Upper lobe of left lung (tissue), 6 donors: Measurements from ENCODE around the gene LILRB1. TPM values are rescaled to one million over a fixed set of nuclear protein-coding genes. Genes with fewer than 3 reads are reported as not detected.
"Not testable (repeated sequence)": the region's sequence is repeated elsewhere in the genome, so short reads cannot be mapped to it uniquely, and the experiment has no call there.

ENCODE experiments used
- ATAC-seq, 2 donors: fragments of 200-7000 bp; cut with Tn5 transposase; one replicate each; pipeline ENCODE4 v1.9.1; 2022; ENCODE audit warnings: mild to moderate bottlenecking in 2 of 2, moderate library complexity in 2 of 2; ENCODE audit not compliant: low FRiP score in 2 of 2
- DNase-seq, 2 donors: peaks; one replicate each; pipeline ENCODE4 v3.0.0-alpha.2; 2019 to 2020
- H3K27ac ChIP-seq, 4 donors: fragments of 200-600 bp; sonication (generic); one replicate each; pipeline ENCODE4 v1.5.1; 2016 to 2019
- H3K27me3 ChIP-seq, 4 donors: fragments of 200-600 bp; sonication (generic); one replicate each; pipeline ENCODE4 v1.5.1; 2017 to 2019
- H3K36me3 ChIP-seq, 4 donors: fragments of 200-600 bp; sonication (generic); one replicate each; pipeline ENCODE4 v1.5.1; 2016 to 2019
- H3K4me1 ChIP-seq, 4 donors: fragments of 200-600 bp; sonication (generic); one replicate each; pipeline ENCODE4 v1.5.1; 2018 to 2019
- H3K4me3 ChIP-seq, 4 donors: fragments of 200-600 bp; sonication (generic); one replicate each; pipeline ENCODE4 v1.5.1; 2017 to 2019; ENCODE audit warnings: mild to moderate bottlenecking in 2 of 4, moderate library complexity in 1 of 4
- H3K9me3 ChIP-seq, 4 donors: fragments of 200-600 bp; sonication (generic); one replicate each; pipeline ENCODE4 v1.5.1; 2018 to 2019
- EP300 ChIP-seq, 4 donors: sonication (generic); formaldehyde crosslinking; IDR thresholded peaks; one replicate each; pipeline ENCODE4 v1.5.1; 2017; ENCODE audit warnings: antibody characterized with exemption in 4 of 4, control low read depth in 2 of 4
- POLR2A ChIP-seq, 4 donors: fragments of 450-650 bp; IDR thresholded peaks; one replicate each; pipeline ENCODE4 v1.5.1; 2016 to 2017; ENCODE audit warnings: antibody characterized with exemption in 4 of 4, mild to moderate bottlenecking in 2 of 4
- POLR2AphosphoS5 ChIP-seq, 2 donors: sonication (generic); formaldehyde crosslinking; IDR thresholded peaks; one replicate each; pipeline ENCODE4 v1.5.1; 2017; ENCODE audit warnings: antibody characterized with exemption in 2 of 2
- WGBS, 2 donors: methylation state at CpG; one replicate each; pipeline ENCODE4 v1.1.5; 2017 to 2018; 5-methylcytosine and 5-hydroxymethylcytosine counted together
- total RNA-seq, 6 donors: library from RNA; depleted of rRNA in 4 of 6; stranded (reverse); fragments of >200 nt in 4 of 6; gene quantifications; one replicate each; pipeline versions ENCODE4 v1.1.0 to v1.2.1, GENCODE V29; 2016 to 2021
- TF ChIP-seq, protein P1 (sequence below), 6 experiments: fragments of 450-650 bp in 4 of 6; fragments of 200-600 bp in 2 of 6; sonication (generic) in 2 of 6; IDR thresholded peaks; one replicate each; pipeline ENCODE4 v1.5.1; 2016 to 2019; ENCODE audit warnings: antibody characterized with exemption in 6 of 6
- donor health status: DM: no; HTN: no; CAD: no; lungs with moderate emphysema.
- donor health status: DM: no; HTN: yes; CAD: no; lungs with severe emphysema.

The LILRB1 gene
- total RNA-seq, 6 donors from 2014 or later, result 4.0 to 47.1 (median 16.7) TPM

DNA sequence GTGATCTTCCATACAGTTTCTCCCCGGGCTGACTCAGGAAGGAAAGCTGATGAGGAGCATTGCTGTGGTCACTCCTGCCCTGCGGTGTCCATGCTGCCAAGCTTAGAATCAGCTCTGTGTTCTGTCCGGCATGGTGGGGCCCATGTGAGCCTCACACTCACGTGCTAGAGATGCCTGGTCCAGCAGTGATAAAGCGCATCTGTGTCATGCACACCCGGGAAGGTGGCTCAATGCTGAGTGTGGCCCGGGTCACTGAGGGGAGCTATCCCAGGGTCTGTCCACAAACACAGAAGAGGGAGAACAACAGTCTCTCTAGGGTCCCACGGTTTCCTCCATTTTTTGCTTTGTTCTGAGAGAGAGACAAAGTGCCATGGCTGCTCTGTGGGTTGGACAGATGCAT is 3.5 kb upstream of the LILRB1 start:
- ATAC-seq (no peak), DNase-seq (no peak)
- Histone ChIP-seq H3K27ac (no peak overlapping the region), H3K4me3 (no peak overlapping the region), H3K36me3 (no peaks in the 10 kb centered on the region), H3K9me3 (no peaks in the 10 kb centered on the region), H3K27me3 (no peaks in the 10 kb centered on the region), H3K4me1 (peaks cover 0 to 6% (median 2%) of the 10 kb centered on the region in 4 donors)
- 80 to 84% methylated on average over 8 of the region's 8 CpGs for WGBS, 2 donors
- TF ChIP-seq EP300 (IDR thresholded peaks at IDR 0.05) (no peak), POLR2AphosphoS5 (IDR thresholded peaks at IDR 0.05) (no peak), POLR2A (IDR thresholded peaks at IDR 0.05) (no peak)
- TF ChIP-seq, protein P1, sequence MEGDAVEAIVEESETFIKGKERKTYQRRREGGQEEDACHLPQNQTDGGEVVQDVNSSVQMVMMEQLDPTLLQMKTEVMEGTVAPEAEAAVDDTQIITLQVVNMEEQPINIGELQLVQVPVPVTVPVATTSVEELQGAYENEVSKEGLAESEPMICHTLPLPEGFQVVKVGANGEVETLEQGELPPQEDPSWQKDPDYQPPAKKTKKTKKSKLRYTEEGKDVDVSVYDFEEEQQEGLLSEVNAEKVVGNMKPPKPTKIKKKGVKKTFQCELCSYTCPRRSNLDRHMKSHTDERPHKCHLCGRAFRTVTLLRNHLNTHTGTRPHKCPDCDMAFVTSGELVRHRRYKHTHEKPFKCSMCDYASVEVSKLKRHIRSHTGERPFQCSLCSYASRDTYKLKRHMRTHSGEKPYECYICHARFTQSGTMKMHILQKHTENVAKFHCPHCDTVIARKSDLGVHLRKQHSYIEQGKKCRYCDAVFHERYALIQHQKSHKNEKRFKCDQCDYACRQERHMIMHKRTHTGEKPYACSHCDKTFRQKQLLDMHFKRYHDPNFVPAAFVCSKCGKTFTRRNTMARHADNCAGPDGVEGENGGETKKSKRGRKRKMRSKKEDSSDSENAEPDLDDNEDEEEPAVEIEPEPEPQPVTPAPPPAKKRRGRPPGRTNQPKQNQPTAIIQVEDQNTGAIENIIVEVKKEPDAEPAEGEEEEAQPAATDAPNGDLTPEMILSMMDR (IDR thresholded peaks at IDR 0.05), result no peak

DNA sequence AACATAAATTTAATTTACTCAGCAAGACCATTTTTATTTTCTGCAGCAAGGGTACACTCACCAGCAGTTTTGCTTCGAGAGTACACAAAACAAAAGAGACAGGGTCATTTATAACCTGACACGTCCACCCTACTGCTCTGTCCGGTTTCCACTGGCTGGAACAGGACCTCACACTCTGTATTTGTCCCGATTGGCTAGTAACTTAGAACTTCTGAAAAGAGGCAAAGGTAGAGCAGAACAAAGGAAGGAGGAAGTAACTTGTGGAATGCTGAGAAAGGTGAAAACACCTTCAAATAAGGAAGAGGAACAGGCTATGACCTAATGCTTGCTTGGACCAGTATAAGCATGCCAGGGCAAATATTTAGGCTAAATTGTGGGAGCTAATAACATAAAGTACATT is 2.4 kb upstream of the LILRB1 start:
- H3K4me3 ChIP-seq, H3K27ac ChIP-seq, H3K27me3 ChIP-seq, H3K36me3 ChIP-seq, ATAC-seq, H3K4me1 ChIP-seq, DNase-seq, H3K9me3 ChIP-seq: not testable (repeated sequence)
- WGBS, 2 donors, result 27 to 46% methylated on average over 4 of the region's 4 CpGs

DNA sequence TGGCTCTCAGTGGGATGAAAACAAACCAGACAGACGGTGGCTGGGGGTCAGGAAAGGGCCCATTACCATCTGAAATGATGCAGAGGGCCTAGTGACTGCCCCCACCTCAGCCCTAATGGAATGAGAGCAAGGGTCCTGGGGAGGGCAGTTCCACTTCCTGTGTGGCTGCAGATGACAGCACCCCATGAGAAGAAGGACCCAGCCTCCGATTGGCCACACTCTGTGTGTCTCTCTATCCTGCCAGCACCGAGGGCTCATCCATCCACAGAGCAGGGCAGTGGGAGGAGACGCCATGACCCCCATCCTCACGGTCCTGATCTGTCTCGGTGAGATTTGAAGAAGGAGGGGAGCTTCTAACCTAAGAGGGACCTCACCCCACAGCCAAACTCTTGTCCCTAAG is 498 bp downstream of the LILRB1 start:
- Histone ChIP-seq H3K4me1 (peaks cover 0 to 6% (median 2%) of the 10 kb centered on the region in 4 donors), H3K4me3 (peak overlapping the region in 3 of 4 donors; percentile 2 to 37 (median 13)), H3K27me3 (no peaks in the 10 kb centered on the region), H3K27ac (peak overlapping the region in 1 of 4 donors; percentile 35), H3K9me3 (no peaks in the 10 kb centered on the region), H3K36me3 (no peaks in the 10 kb centered on the region)
- 0 to 56% methylated on average over 1 to 6 of the region's 6 CpGs for WGBS, 2 donors
- ATAC-seq (peak; percentile 12 to 48), DNase-seq (no peak)
- TF ChIP-seq POLR2A (IDR thresholded peaks at IDR 0.05) (no peak), POLR2AphosphoS5 (IDR thresholded peaks at IDR 0.05) (no peak), EP300 (IDR thresholded peaks at IDR 0.05) (no peak)
- TF ChIP-seq, protein P1 (IDR thresholded peaks at IDR 0.05), result no peak

DNA sequence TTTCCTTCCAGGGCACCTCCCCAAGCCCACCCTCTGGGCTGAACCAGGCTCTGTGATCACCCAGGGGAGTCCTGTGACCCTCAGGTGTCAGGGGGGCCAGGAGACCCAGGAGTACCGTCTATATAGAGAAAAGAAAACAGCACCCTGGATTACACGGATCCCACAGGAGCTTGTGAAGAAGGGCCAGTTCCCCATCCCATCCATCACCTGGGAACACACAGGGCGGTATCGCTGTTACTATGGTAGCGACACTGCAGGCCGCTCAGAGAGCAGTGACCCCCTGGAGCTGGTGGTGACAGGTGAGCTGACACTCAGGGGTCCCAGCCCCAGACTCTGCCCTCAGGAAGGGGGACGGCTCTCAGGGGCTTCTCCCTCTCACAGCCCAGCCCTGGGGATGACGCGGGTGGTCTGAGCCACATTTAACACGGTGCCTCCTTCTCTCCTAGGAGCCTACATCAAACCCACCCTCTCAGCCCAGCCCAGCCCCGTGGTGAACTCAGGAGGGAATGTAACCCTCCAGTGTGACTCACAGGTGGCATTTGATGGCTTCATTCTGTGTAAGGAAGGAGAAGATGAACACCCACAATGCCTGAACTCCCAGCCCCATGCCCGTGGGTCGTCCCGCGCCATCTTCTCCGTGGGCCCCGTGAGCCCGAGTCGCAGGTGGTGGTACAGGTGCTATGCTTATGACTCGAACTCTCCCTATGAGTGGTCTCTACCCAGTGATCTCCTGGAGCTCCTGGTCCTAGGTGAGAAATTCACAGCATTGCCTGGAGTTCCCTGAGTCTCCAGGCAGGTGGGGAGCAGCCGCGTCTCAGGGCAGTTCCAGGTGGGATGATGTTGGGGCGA is 1.4 kb downstream of the LILRB1 start:
- DNase-seq (peak in 1 of 2 donors; percentile 56), ATAC-seq (peak in 1 of 2 donors; percentile 39)
- not testable (repeated sequence) for H3K4me1 ChIP-seq, H3K4me3 ChIP-seq, H3K27me3 ChIP-seq, H3K36me3 ChIP-seq, H3K27ac ChIP-seq, H3K9me3 ChIP-seq
- 74% methylated on average over 19 to 23 of the region's 23 CpGs for WGBS, 2 donors

DNA sequence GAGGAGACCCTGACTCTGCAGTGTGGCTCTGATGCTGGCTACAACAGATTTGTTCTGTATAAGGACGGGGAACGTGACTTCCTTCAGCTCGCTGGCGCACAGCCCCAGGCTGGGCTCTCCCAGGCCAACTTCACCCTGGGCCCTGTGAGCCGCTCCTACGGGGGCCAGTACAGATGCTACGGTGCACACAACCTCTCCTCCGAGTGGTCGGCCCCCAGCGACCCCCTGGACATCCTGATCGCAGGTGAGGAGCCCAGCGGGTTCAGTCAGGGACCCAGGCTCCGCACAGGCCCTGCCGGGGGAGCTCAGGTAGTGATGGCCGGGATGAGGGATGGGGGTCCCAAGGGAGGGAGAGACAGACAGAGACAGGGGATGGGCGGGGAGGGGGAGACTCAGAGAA is 2.2 kb downstream of the LILRB1 start:
- ATAC-seq, H3K27ac ChIP-seq, H3K4me1 ChIP-seq, H3K4me3 ChIP-seq, H3K9me3 ChIP-seq, H3K36me3 ChIP-seq, H3K27me3 ChIP-seq: not testable (repeated sequence)
- DNase-seq, result peak in 1 of 2 donors; percentile 53
- 82 to 88% methylated on average over 4 to 14 of the region's 16 CpGs for WGBS, 2 donors

DNA sequence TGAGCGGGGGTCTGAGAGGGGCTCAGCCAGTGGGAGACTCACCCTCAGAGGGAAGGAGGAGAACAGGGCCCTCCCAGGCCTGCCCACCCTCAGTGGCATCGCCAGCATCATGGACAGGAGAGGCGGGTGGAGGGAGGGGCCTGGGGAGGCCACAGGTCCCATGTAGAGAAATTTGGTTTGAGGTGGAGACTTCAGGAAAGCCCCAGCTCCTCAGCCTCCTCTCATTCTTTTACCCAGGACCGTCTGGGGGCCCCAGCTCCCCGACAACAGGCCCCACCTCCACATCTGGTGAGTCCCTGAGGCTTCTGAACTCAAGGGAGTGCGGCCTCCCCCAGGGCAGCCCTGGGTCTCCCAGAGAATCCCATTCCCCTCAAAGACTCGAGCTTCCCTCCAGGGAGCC is 3.1 kb downstream of the LILRB1 start:
- TF ChIP-seq, protein P1 (IDR thresholded peaks at IDR 0.05), result no peak
- no peak for TF ChIP-seq POLR2A (IDR thresholded peaks at IDR 0.05)
- TF ChIP-seq POLR2AphosphoS5 (IDR thresholded peaks at IDR 0.05), result no peak
- TF ChIP-seq EP300 (IDR thresholded peaks at IDR 0.05), result no peak
- H3K4me3 ChIP-seq, result no peak overlapping the region
- H3K9me3 ChIP-seq, result no peaks in the 10 kb centered on the region
- WGBS, 2 donors, result 63 to 83% methylated on average over 5 to 7 of the region's 7 CpGs
- H3K27me3 ChIP-seq, result no peaks in the 10 kb centered on the region
- no peaks in the 10 kb centered on the region for H3K36me3 ChIP-seq
- no peak overlapping the region for H3K27ac ChIP-seq
- peaks cover 0 to 6% (median 2%) of the 10 kb centered on the region in 4 donors for H3K4me1 ChIP-seq
- ATAC-seq (no peak), DNase-seq (no peak)

DNA sequence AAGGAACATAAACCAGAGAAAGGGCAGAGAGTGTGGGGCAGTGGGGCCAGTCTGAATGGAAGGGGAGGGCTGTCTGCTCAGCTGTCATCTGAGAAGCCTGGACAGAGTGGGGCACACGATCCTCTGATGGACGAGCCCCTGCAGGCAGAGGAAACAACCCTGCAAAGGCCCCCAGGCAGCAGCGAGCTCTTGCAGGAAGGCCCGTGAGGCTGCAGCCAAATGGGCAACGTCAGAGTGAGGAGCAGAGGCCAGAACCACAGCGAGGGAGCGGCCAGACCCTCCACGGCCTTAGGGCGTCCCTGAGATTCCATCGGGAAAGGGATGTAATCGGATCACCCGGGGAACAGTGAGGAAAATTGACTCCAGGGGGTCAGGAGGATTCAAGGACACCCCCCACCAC is 5.8 kb downstream of the LILRB1 start:
- 27 to 36% methylated on average over 12 of the region's 12 CpGs for WGBS, 2 donors
- H3K27ac ChIP-seq, result not testable (repeated sequence)

More for the DNA sequence above, 5.8 kb downstream of the LILRB1 start:
- not testable (repeated sequence) for ATAC-seq, H3K4me1 ChIP-seq, H3K9me3 ChIP-seq, H3K27me3 ChIP-seq, H3K36me3 ChIP-seq, DNase-seq, H3K4me3 ChIP-seq
